Subcutaneous adipose tissue (tissue), 4 donors: ENCODE measurements around the gene PIGT. TPM values are rescaled to one million over a fixed set of nuclear protein-coding genes. Genes with fewer than 3 reads are reported as not detected.

ENCODE experiments used
- CTCF ChIP-seq: fragments of 450-650 bp; IDR thresholded peaks from one replicate; pipeline ENCODE4 v1.5.1; 2016; ENCODE audit warnings: low read depth, mild to moderate bottlenecking, control low read depth, antibody characterized with exemption, moderate library complexity
- total RNA-seq, 4 donors: library from RNA; depleted of rRNA; stranded (reverse); fragments of >200 nt; gene quantifications; one replicate each; pipeline ENCODE4 v1.1.0, GENCODE V29; 2016

Gene PIGT
- total RNA-seq, 4 donors from 2014 or later = 49.5 to 94.0 (median 79.9) TPM

DNA sequence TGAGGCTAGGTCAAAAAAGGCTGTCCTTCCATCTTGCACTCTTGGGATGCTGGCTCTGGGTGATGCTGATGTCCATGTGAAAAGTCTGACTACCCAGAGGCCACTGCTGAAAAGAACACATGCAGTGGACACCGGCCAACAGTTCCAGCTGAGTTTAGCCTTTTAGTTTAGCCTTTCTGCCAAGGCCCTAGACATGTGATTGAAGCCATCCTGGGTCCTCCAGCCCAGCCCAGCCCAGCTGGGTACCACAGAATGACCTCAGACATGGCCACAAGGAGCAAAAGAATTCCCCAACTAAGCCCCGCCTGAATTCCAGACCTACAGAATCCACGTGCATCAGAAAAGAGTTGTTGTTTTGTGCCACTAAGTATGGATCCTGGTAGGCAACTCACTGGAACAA is 17.4 kb downstream of the PIGT start:
- TF ChIP-seq CTCF = no peak

GRCh38 chr20:45433976-45434375 is 18.0 kb downstream of the PIGT start:
- no peak for TF ChIP-seq CTCF

DNA sequence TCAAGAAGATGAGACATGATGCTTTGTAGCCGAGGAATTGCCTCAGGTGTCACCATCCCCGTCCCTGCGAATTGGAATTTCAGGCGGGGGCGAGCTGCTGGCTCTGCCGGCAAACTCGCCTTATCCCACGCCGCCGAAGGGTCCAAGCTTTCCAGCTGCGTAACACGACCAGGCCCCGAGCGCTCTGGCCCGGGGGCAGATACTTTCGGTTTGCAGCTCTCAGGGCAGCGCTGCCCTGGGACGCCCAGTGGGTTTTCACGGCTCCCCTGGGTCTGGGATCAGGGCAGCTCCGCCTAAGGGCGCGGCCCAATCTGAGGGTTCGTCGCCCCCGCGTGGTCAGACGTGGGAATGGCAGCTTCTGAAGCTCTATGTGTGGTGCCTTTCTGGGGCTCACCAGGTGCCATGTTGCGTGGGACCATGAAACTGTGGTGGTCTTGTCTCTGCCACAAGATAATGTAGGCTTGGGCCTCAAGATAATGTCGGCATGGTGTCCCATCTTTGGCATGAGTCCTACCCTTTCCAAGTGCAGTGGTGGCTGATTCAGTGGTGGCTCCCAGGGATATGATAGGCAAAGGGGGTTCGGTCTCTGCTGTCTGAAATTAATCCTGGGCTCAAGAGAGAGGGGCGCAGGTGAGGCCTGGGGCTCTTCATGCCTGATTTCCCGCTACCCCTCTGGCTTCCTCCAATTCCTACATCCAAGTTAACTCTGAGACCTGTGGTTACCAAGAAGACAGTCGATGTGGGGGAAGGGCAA is 21.0 kb downstream of the PIGT start:
- TF ChIP-seq CTCF = no peak

GRCh38 chr20:45440424-45440823 is 24.5 kb downstream of the PIGT start:
- TF ChIP-seq CTCF = no peak

GRCh38 chr20:45440891-45441685 is 25.1 kb downstream of the PIGT start:
- TF ChIP-seq CTCF = no peak

DNA sequence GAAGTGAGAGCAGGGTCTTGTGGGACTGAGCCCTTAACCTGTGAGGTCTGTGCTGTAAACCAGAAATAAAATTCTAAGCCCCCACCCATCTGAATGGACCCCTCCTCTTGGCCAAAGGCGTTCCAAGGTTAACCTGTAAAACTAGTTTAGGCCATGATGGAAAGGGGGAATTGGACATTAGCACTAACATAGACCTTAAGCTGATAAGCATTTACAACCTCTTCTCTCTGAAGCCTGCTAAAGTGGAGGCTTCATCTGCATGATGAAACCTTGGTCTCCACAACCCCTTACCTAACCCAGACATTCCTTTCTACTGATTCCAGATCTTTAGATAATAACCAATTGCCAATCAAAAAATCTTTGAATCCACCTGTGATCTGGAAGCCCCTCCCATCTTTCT is 25.8 kb downstream of the PIGT start:
- TF ChIP-seq CTCF = no peak

DNA sequence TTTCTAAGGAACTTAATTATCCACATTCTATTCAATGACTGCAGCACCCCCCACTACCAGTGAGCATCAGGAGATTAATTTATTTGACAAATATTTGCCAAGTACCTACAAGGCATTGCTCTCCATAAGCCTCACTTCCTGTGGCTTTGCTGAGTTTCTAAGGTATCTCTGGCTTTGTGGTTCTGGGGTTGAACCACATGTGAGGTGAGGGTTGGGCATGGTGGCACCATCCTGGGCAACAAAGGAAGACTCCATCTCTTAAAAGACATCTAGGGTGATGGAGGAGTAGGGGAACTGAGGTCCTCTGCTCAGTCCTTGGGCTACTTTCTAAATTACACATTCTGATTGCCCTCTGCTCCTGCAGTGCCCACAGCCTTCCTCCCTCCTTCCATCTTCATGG is 28.1 kb downstream of the PIGT start:
- no peak for TF ChIP-seq CTCF
